Loucy (cell line): ENCODE data around the gene USP34.

Experiments
- H2AFZ ChIP-seq: fragments of 200-600 bp; sonication (generic); 2 replicates; pipeline ENCODE4 v1.6.0; 2016; ENCODE audit warnings: antibody characterized with exemption, mild to moderate bottlenecking, low read length, moderate library complexity
- H3F3A ChIP-seq: fragments of 200-600 bp; 2 replicates; pipeline ENCODE4 v1.6.0; 2016; ENCODE audit warnings: antibody characterized with exemption, low read depth, mild to moderate bottlenecking
- H3K27me3 ChIP-seq: fragments of 200-600 bp; sonication (generic); 2 replicates; pipeline ENCODE4 v1.6.1; 2014; ENCODE audit warnings: low read length, mild to moderate bottlenecking; ENCODE audit not compliant: insufficient read depth, poor library complexity, severe bottlenecking
- H3K36me3 ChIP-seq: fragments of 200-600 bp; sonication (generic); 2 replicates; pipeline ENCODE4 v1.6.1; 2016; ENCODE audit warnings: low read length; ENCODE audit not compliant: insufficient read depth
- H3K4me1 ChIP-seq: fragments of 200-600 bp; sonication (generic); 2 replicates; pipeline ENCODE4 v1.5.1; 2014; ENCODE audit warnings: low read length, mild to moderate bottlenecking; ENCODE audit not compliant: insufficient read depth, poor library complexity, severe bottlenecking
- H3K4me2 ChIP-seq: fragments of 200-600 bp; sonication (generic); 2 replicates; pipeline ENCODE4 v1.6.0; 2014; ENCODE audit warnings: antibody characterized with exemption, low read length, low read depth, mild to moderate bottlenecking; ENCODE audit not compliant: poor library complexity, severe bottlenecking
- H3K4me3 ChIP-seq: fragments of 200-600 bp; sonication (generic); 2 replicates; pipeline ENCODE4 v1.5.1; 2014; ENCODE audit warnings: low read length, mild to moderate bottlenecking, mixed read lengths; ENCODE audit not compliant: poor library complexity, severe bottlenecking
- H3K79me2 ChIP-seq: fragments of 200-600 bp; sonication (generic); 2 replicates; pipeline ENCODE4 v1.6.1; 2014; ENCODE audit warnings: low read length; ENCODE audit not compliant: insufficient read depth
- H3K9ac ChIP-seq: fragments of 200-600 bp; sonication (generic); 2 replicates; pipeline ENCODE4 v1.6.0; 2014; ENCODE audit warnings: mild to moderate bottlenecking, low read depth, low read length, moderate library complexity; ENCODE audit not compliant: poor library complexity, severe bottlenecking
- H3K9me2 ChIP-seq: fragments of 200-600 bp; sonication (generic); replicated peaks from 2 replicates; pipeline ENCODE4 v1.6.1; 2016; ENCODE audit warnings: low read depth, low read length, mixed read lengths
- H3K9me3 ChIP-seq: fragments of 200-600 bp; sonication (generic); 2 replicates; pipeline ENCODE4 v1.6.1; 2014; ENCODE audit warnings: mild to moderate bottlenecking, antibody characterized with exemption, low read length, low read depth; ENCODE audit not compliant: insufficient read depth
- H4K20me1 ChIP-seq: fragments of 200-600 bp; sonication (generic); 2 replicates; pipeline ENCODE4 v1.6.0; 2014; ENCODE audit warnings: antibody characterized with exemption, low read length, mild to moderate bottlenecking; ENCODE audit not compliant: insufficient read depth, poor library complexity, severe bottlenecking
- EZH2phosphoT487 ChIP-seq: fragments of 200-600 bp; IDR thresholded peaks from 2 replicates; pipeline ENCODE4 v1.6.1; 2018; ENCODE audit warnings: antibody characterized with exemption, mild to moderate bottlenecking, moderate library complexity, borderline replicate concordance
- TF ChIP-seq, protein P1 (sequence below): fragments of 200-600 bp; sonication (generic); conservative IDR thresholded peaks from 2 replicates; pipeline ENCODE4 v1.5.1; 2014; ENCODE audit warnings: mild to moderate bottlenecking, antibody characterized with exemption, low read length

USP34 gene

DNA sequence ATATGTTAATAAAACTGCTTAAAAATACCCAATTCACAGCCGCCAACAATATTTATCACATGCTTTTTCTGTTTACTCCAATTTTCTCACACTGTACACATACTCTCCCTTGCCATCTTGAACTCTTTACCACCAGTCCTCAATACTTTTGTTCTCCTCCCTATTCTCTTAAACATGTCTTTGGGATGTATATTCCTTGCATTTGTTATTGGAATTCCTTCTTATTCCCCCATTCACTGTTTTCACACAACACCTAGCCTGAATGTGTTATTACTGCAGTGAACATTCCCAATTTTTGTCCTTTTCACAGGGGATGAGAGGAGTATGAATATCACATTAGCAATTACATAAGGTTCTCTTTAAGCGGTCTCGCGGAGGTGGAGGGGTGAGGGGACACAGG is 94.7 kb downstream of the USP34 start:
- no peaks in the 10 kb centered on the region for H3K27me3 ChIP-seq
- TF ChIP-seq, protein P1, sequence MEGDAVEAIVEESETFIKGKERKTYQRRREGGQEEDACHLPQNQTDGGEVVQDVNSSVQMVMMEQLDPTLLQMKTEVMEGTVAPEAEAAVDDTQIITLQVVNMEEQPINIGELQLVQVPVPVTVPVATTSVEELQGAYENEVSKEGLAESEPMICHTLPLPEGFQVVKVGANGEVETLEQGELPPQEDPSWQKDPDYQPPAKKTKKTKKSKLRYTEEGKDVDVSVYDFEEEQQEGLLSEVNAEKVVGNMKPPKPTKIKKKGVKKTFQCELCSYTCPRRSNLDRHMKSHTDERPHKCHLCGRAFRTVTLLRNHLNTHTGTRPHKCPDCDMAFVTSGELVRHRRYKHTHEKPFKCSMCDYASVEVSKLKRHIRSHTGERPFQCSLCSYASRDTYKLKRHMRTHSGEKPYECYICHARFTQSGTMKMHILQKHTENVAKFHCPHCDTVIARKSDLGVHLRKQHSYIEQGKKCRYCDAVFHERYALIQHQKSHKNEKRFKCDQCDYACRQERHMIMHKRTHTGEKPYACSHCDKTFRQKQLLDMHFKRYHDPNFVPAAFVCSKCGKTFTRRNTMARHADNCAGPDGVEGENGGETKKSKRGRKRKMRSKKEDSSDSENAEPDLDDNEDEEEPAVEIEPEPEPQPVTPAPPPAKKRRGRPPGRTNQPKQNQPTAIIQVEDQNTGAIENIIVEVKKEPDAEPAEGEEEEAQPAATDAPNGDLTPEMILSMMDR = no peak
- no peak for TF ChIP-seq EZH2phosphoT487
- H3F3A ChIP-seq = no peaks in the 10 kb centered on the region
- peaks cover 75% of the 10 kb centered on the region; the same call in 1 of the 2 replicates for H3K36me3 ChIP-seq
- H3K9me2 ChIP-seq = no peaks in the 10 kb centered on the region
- no peak overlapping the region for H3K4me3 ChIP-seq
- no peaks in the 10 kb centered on the region for H4K20me1 ChIP-seq
- no peaks in the 10 kb centered on the region for H3K9me3 ChIP-seq
- no peak overlapping the region for H2AFZ ChIP-seq
- H3K4me2 ChIP-seq = no peak overlapping the region
- H3K4me1 ChIP-seq = no peaks in the 10 kb centered on the region
- no peak overlapping the region for H3K9ac ChIP-seq
- H3K79me2 ChIP-seq = no peaks in the 10 kb centered on the region

DNA sequence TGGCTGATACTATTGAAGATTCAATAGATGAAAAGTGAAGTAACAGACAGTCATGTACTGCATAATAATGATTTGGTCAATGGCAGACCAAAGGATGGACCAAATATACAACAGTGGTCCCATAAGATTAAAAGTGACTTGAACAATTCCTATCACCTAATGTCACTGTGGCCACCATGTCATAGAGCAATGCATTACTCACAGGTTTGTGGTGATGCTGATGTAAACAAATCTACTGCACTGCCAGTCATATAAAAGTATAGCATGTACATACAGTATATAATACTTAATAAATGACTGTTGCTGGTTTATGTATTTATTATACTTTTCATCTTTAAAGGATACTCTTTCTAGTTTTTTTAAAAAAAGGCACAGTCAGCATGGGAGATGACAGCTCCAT is 99.9 kb downstream of the USP34 start:
- no peaks in the 10 kb centered on the region for H3K79me2 ChIP-seq
- peaks cover 73% of the 10 kb centered on the region for H3K36me3 ChIP-seq
- no peaks in the 10 kb centered on the region for H4K20me1 ChIP-seq

DNA sequence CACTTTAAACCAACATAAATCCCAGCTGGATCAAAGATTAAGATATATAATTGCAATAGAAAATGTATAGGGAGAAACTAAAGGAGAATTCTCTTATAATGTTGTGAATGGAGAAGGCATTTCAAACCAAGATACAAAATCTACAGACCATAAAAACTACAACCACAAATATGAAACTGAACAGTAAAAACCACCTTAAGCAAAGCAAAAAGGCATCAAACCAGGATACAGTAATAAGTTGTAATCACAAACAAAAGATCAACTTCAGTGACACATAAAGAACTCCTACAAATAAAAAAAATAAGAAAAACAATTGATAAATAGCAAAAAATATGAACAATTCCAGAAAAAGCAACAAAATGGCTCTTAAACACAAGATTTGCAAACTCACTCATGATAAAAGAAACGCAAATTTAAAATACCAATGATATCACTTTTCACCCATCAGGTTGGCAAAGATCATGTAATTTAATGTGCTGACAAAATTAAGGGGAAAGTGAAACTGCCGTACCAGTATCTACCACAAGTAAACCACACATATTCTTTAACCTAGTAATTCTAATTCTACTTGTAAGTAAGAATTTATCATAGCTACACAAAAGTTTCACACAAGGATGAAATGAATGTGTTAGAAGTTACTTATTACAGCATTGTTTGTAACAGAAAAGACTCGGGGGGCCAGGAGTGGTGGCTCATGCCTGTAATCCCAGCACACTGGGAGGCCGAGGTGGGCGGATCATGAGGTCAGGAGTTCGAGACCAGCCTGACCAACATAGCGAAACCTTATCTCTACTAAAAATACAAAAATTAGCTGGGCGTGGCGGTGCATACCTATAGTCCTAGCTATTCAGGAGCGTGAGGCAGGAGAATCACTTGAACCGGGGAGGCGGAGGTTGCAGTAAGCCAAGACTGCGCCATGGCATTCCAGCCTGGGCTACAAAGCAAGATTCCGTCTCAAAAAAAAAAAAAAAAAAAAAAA is 101.9 kb downstream of the USP34 start:
- peaks cover 61% of the 10 kb centered on the region for H3K36me3 ChIP-seq
- H3F3A ChIP-seq = no peaks in the 10 kb centered on the region
- H3K4me3 ChIP-seq = no peak overlapping the region
- peaks cover 3% of the 10 kb centered on the region for H3K4me1 ChIP-seq
- H4K20me1 ChIP-seq = no peaks in the 10 kb centered on the region
- no peak for TF ChIP-seq EZH2phosphoT487
- TF ChIP-seq, protein P1 = no peak
- H3K4me2 ChIP-seq = no peak overlapping the region
- H3K9me2 ChIP-seq = no peaks in the 10 kb centered on the region
- H3K79me2 ChIP-seq = no peaks in the 10 kb centered on the region
- H2AFZ ChIP-seq = no peak overlapping the region
- no peaks in the 10 kb centered on the region for H3K9me3 ChIP-seq
- no peaks in the 10 kb centered on the region for H3K27me3 ChIP-seq
- no peak overlapping the region for H3K9ac ChIP-seq

More for the DNA sequence above, 99.9 kb downstream of the USP34 start:
- no peak for TF ChIP-seq EZH2phosphoT487
- TF ChIP-seq, protein P1 = no peak
- H3K9me2 ChIP-seq = no peaks in the 10 kb centered on the region
- H3K4me2 ChIP-seq = no peak overlapping the region
- no peaks in the 10 kb centered on the region for H3F3A ChIP-seq
- H2AFZ ChIP-seq = no peak overlapping the region
- no peak overlapping the region for H3K4me3 ChIP-seq
- no peaks in the 10 kb centered on the region for H3K9me3 ChIP-seq
- H3K27me3 ChIP-seq = no peaks in the 10 kb centered on the region
- H3K4me1 ChIP-seq = no peaks in the 10 kb centered on the region
- H3K9ac ChIP-seq = no peak overlapping the region
